RWPE2 (cell line): ENCODE data around the gene RETREG2.

ENCODE experiments used
- ATAC-seq: fragments of 200-7000 bp; cut with Tn5 transposase; 3 replicates; pipeline ENCODE4 v1.9.1; 2021; ENCODE audit warnings: low read depth
- DNase-seq: peaks from one replicate; pipeline ENCODE4 v3.0.0-alpha.2; 2020; ENCODE audit warnings: low spot score
- H3K27ac ChIP-seq: fragments of 450-650 bp; 2 replicates; pipeline ENCODE4 v1.5.1; 2017; ENCODE audit warnings: mild to moderate bottlenecking; ENCODE audit not compliant: poor library complexity, severe bottlenecking
- H3K27me3 ChIP-seq: fragments of 250-450 bp; sonication (Bioruptor Pico); 2 replicates; pipeline ENCODE4 v1.5.1; 2021; ENCODE audit warnings: mild to moderate bottlenecking, moderate library complexity; ENCODE audit not compliant: insufficient read depth, poor library complexity, severe bottlenecking
- H3K36me3 ChIP-seq: fragments of 250-450 bp; sonication (Bioruptor Pico); 2 replicates; pipeline ENCODE4 v1.5.1; 2020; ENCODE audit warnings: low read depth, mild to moderate bottlenecking, moderate library complexity
- H3K4me1 ChIP-seq: fragments of 250-450 bp; sonication (Bioruptor Pico); 2 replicates; pipeline ENCODE4 v1.5.1; 2021; ENCODE audit warnings: mild to moderate bottlenecking, moderate library complexity; ENCODE audit not compliant: insufficient read depth, poor library complexity, severe bottlenecking
- H3K4me3 ChIP-seq: fragments of 250-450 bp; sonication (Bioruptor Pico); 2 replicates; pipeline ENCODE4 v1.5.1; 2021; ENCODE audit warnings: mild to moderate bottlenecking, moderate library complexity; ENCODE audit not compliant: severe bottlenecking
- H3K9me3 ChIP-seq: fragments of 250-450 bp; sonication (Bioruptor Pico); 2 replicates; pipeline ENCODE4 v1.5.1; 2021; ENCODE audit warnings: mild to moderate bottlenecking, moderate library complexity; ENCODE audit not compliant: severe bottlenecking
- CTCF ChIP-seq: fragments of 450-650 bp; IDR thresholded peaks from one replicate; pipeline ENCODE4 v1.5.1; 2017; ENCODE audit warnings: mild to moderate bottlenecking, moderate library complexity; ENCODE audit not compliant: poor library complexity, severe bottlenecking

RETREG2 gene

GRCh38 chr2:219131744-219132143, 46.3 kb upstream of the RETREG2 start:
- no peaks in the 10 kb centered on the region for H3K4me1 ChIP-seq
- no peak overlapping the region for H3K27ac ChIP-seq
- ATAC-seq (no peak), DNase-seq (no peak)
- no peaks in the 10 kb centered on the region for H3K36me3 ChIP-seq
- no peaks in the 10 kb centered on the region for H3K27me3 ChIP-seq
- H3K4me3 ChIP-seq, result no peak overlapping the region
- no peaks in the 10 kb centered on the region for H3K9me3 ChIP-seq
- TF ChIP-seq CTCF, result no peak

GRCh38 chr2:219133976-219134375, 44.1 kb upstream of the RETREG2 start:
- no peak for TF ChIP-seq CTCF
- Histone ChIP-seq H3K36me3 (no peaks in the 10 kb centered on the region), H3K27me3 (no peaks in the 10 kb centered on the region), H3K9me3 (no peaks in the 10 kb centered on the region), H3K27ac (no peak overlapping the region), H3K4me1 (no peaks in the 10 kb centered on the region), H3K4me3 (no peak overlapping the region)
- DNase-seq, result no peak
- no peak for ATAC-seq

DNA sequence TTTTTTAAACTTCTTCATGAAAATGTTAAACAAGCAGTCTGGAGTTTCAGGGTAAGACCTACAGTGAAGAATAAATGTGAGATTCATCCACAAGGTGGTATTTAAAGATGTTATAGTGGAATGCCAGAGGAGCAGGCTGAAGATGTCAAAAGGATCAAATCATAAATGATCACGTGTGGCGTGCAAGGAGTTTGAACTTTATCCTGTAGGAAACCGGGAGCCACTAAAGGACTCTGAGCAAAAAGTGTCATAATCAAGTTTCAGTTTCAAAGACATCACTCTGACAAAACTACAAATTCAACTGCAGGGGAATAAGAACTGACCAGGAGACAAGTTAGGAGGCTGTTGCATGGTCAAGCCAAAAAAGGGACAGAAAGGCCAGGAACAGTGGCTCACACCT, 37.4 kb upstream of the RETREG2 start:
- DNase-seq (no peak), ATAC-seq (no peak)
- no peaks in the 10 kb centered on the region for H3K27me3 ChIP-seq
- no peak overlapping the region for H3K4me3 ChIP-seq
- H3K9me3 ChIP-seq, result no peaks in the 10 kb centered on the region
- H3K36me3 ChIP-seq, result peaks cover 5% of the 10 kb centered on the region; the same call in 1 of the 2 replicates
- no peak overlapping the region for H3K27ac ChIP-seq
- no peak for TF ChIP-seq CTCF
- H3K4me1 ChIP-seq, result no peaks in the 10 kb centered on the region

DNA sequence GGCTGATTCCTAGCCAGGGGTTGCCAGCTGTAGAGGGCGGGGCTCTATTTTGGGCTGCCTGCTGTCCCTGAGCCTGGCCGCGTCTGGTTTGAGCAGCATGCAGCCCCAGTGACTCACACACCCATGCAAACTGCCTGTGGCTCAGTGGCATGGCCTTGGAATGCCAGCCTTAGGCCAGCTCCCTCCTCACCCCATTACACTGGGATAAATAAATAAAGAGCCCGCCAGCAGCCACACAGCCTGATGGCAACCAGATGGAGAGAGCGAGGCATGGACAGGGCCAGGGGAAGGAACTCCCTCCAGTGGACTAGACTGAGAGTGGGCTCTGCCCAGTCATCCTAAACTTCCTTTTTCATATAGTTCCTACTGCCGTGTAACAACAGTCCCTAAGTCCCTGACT, 35.7 kb upstream of the RETREG2 start:
- Histone ChIP-seq H3K27ac (no peak overlapping the region), H3K4me3 (no peak overlapping the region), H3K9me3 (no peaks in the 10 kb centered on the region), H3K36me3 (peaks cover 12% of the 10 kb centered on the region), H3K4me1 (peaks cover 3% of the 10 kb centered on the region), H3K27me3 (no peaks in the 10 kb centered on the region)
- no peak for TF ChIP-seq CTCF
- no peak for DNase-seq
- peak; percentile 69 for ATAC-seq

- peaks cover 3% of the 10 kb centered on the region for H3K4me1 ChIP-seq
- no peak overlapping the region for H3K4me3 ChIP-seq
- no peak for TF ChIP-seq CTCF
- peaks cover 43% of the 10 kb centered on the region for H3K36me3 ChIP-seq
- no peak overlapping the region for H3K27ac ChIP-seq
- DNase-seq (no peak), ATAC-seq (no peak)
- no peaks in the 10 kb centered on the region for H3K9me3 ChIP-seq
- no peaks in the 10 kb centered on the region for H3K27me3 ChIP-seq
Observed at GRCh38 chr2:219149667-219150066, 28.4 kb upstream of the RETREG2 start.
